Astrocyte of the spinal cord (primary cell): ENCODE results near the gene KCNN4.

Source experiments
- DNase-seq: peaks from one replicate; pipeline ENCODE4 v3.0.0; 2011; ENCODE audit warnings: low read depth, low spot score
- H3K4me3 ChIP-seq: 2 replicates; pipeline ENCODE4 v1.5.1; 2011; ENCODE audit warnings: low read depth, mild to moderate bottlenecking, low read length, moderate library complexity
- CTCF ChIP-seq: IDR thresholded peaks from 2 replicates; pipeline ENCODE4 v1.5.1; 2012; ENCODE audit warnings: low read depth, mild to moderate bottlenecking, low read length, inconsistent platforms
- in situ Hi-C: cut with HindIII; loops from 2 replicates; pipeline ENCODE4 v1.10.0; 2017; ENCODE audit warnings: low sequenced_read_pairs

The KCNN4 gene

GRCh38 chr19:43729919-43730318 is 50.9 kb downstream of the KCNN4 start:
- no peak overlapping the region for H3K4me3 ChIP-seq
- DNase-seq = no peak
- TF ChIP-seq CTCF = no peak
- in situ Hi-C loops = no loop called here

GRCh38 chr19:43727593-43727853 is 53.2 kb downstream of the KCNN4 start:
- in situ Hi-C loops = no loop called here
- TF ChIP-seq CTCF = no peak
- H3K4me3 ChIP-seq = no peak overlapping the region
- no peak for DNase-seq

- TF ChIP-seq CTCF = no peak
- in situ Hi-C loops = no loop called here
- DNase-seq = no peak
- H3K4me3 ChIP-seq = no peak overlapping the region
These were observed 53.8 kb downstream of the KCNN4 start for GRCh38 chr19:43726736-43727592.

GRCh38 chr19:43725468-43725867 is 55.3 kb downstream of the KCNN4 start:
- TF ChIP-seq CTCF = no peak
- in situ Hi-C loops = no loop called here
- H3K4me3 ChIP-seq = no peak overlapping the region
- DNase-seq = no peak

- in situ Hi-C loops = no loop called here
- no peak for DNase-seq
- no peak for TF ChIP-seq CTCF
- H3K4me3 ChIP-seq = no peak overlapping the region
These were observed 55.9 kb downstream of the KCNN4 start for GRCh38 chr19:43724896-43725295.

- no peak for DNase-seq
- in situ Hi-C loops = no loop called here
- no peak overlapping the region for H3K4me3 ChIP-seq
- peak; percentile 42 for TF ChIP-seq CTCF
These were observed 57.2 kb downstream of the KCNN4 start for GRCh38 chr19:43723588-43723987.
